Neuron (in vitro differentiated cells): ENCODE data around the gene GAB3.

ENCODE experiments used
- H2AFZ ChIP-seq: one replicate; pipeline ENCODE4 v1.6.1; 2013; ENCODE audit warnings: low read depth, mild to moderate bottlenecking, inconsistent platforms, low read length, moderate library complexity
- H3K27me3 ChIP-seq: one replicate; pipeline ENCODE4 v1.6.1; 2013; ENCODE audit warnings: low read length; ENCODE audit not compliant: insufficient read depth
- H3K36me3 ChIP-seq: one replicate; pipeline ENCODE4 v1.6.1; 2013; ENCODE audit warnings: low read length; ENCODE audit not compliant: insufficient read depth
- H3K4me1 ChIP-seq: one replicate; pipeline ENCODE4 v1.6.1; 2013; ENCODE audit warnings: low read length; ENCODE audit not compliant: insufficient read depth
- H3K4me3 ChIP-seq: 2 replicates; pipeline ENCODE4 v1.5.1; 2013; ENCODE audit warnings: mild to moderate bottlenecking, low read length, moderate library complexity
- H3K9me3 ChIP-seq: one replicate; pipeline ENCODE4 v1.6.1; 2013; ENCODE audit warnings: low read length

The GAB3 gene

GRCh38 chrX:154750301-154751202 lies at the start of gene GAB3:
TSS of gene GAB3 (minus strand) at chrX:154751077. CDS start at chrX:154751025, 52 bp downstream.
- H3K4me3 ChIP-seq: no peak within 1 kb of the TSS
- H3K4me1 ChIP-seq: no peaks in the 10 kb centered on the region
- H2AFZ ChIP-seq: no peak within 1 kb of the TSS
- H3K27me3 ChIP-seq: peaks cover 51% of the 10 kb centered on the region
- no peaks in the 10 kb centered on the region for H3K9me3 ChIP-seq
- no peaks in the 10 kb centered on the region for H3K36me3 ChIP-seq

GRCh38 chrX:154799556-154800348 lies 48.9 kb upstream of the GAB3 start:
- no peak overlapping the region for H3K4me3 ChIP-seq
- H3K36me3 ChIP-seq: no peaks in the 10 kb centered on the region
- no peak overlapping the region for H2AFZ ChIP-seq
- H3K4me1 ChIP-seq: peaks cover 11% of the 10 kb centered on the region
- H3K27me3 ChIP-seq: peaks cover 27% of the 10 kb centered on the region
- H3K9me3 ChIP-seq: no peaks in the 10 kb centered on the region

GRCh38 chrX:154797006-154797405 lies 46.1 kb upstream of the GAB3 start:
- H3K4me1 ChIP-seq: peaks cover 11% of the 10 kb centered on the region
- no peak overlapping the region for H3K4me3 ChIP-seq
- H3K36me3 ChIP-seq: no peaks in the 10 kb centered on the region
- H2AFZ ChIP-seq: no peak overlapping the region
- H3K9me3 ChIP-seq: no peaks in the 10 kb centered on the region
- H3K27me3 ChIP-seq: peaks cover 9% of the 10 kb centered on the region

GRCh38 chrX:154795016-154795415 lies 44.1 kb upstream of the GAB3 start:
- H3K4me3 ChIP-seq: no peak overlapping the region
- H3K27me3 ChIP-seq: peaks cover 7% of the 10 kb centered on the region
- no peaks in the 10 kb centered on the region for H3K9me3 ChIP-seq
- H3K36me3 ChIP-seq: no peaks in the 10 kb centered on the region
- H3K4me1 ChIP-seq: peaks cover 7% of the 10 kb centered on the region
- H2AFZ ChIP-seq: no peak overlapping the region

GRCh38 chrX:154793084-154793795 lies 42.4 kb upstream of the GAB3 start:
- H3K4me1 ChIP-seq: no peaks in the 10 kb centered on the region
- H3K36me3 ChIP-seq: no peaks in the 10 kb centered on the region
- no peak overlapping the region for H2AFZ ChIP-seq
- peaks cover 7% of the 10 kb centered on the region for H3K27me3 ChIP-seq
- no peak overlapping the region for H3K4me3 ChIP-seq
- no peaks in the 10 kb centered on the region for H3K9me3 ChIP-seq

GRCh38 chrX:154791939-154792338 lies 41.1 kb upstream of the GAB3 start:
- Histone ChIP-seq H3K4me1 (no peaks in the 10 kb centered on the region), H3K9me3 (no peaks in the 10 kb centered on the region), H2AFZ (no peak overlapping the region), H3K36me3 (no peaks in the 10 kb centered on the region), H3K4me3 (no peak overlapping the region), H3K27me3 (peaks cover 7% of the 10 kb centered on the region)

GRCh38 chrX:154791467-154791866 lies 40.6 kb upstream of the GAB3 start:
- H3K4me3 ChIP-seq: no peak overlapping the region
- no peaks in the 10 kb centered on the region for H3K4me1 ChIP-seq
- no peaks in the 10 kb centered on the region for H3K9me3 ChIP-seq
- no peaks in the 10 kb centered on the region for H3K36me3 ChIP-seq
- peaks cover 7% of the 10 kb centered on the region for H3K27me3 ChIP-seq
- no peak overlapping the region for H2AFZ ChIP-seq

- H2AFZ ChIP-seq: no peak overlapping the region
- H3K36me3 ChIP-seq: no peaks in the 10 kb centered on the region
- H3K4me1 ChIP-seq: no peaks in the 10 kb centered on the region
- no peak overlapping the region for H3K4me3 ChIP-seq
- H3K9me3 ChIP-seq: no peaks in the 10 kb centered on the region
- peaks cover 9% of the 10 kb centered on the region for H3K27me3 ChIP-seq
Observed at GRCh38 chrX:154785716-154786115, 34.8 kb upstream of the GAB3 start.

- Histone ChIP-seq H3K4me1 (no peaks in the 10 kb centered on the region), H3K9me3 (no peaks in the 10 kb centered on the region), H3K4me3 (no peak overlapping the region), H2AFZ (no peak overlapping the region), H3K27me3 (peaks cover 9% of the 10 kb centered on the region), H3K36me3 (no peaks in the 10 kb centered on the region)
Observed at GRCh38 chrX:154784149-154784995, 33.5 kb upstream of the GAB3 start.

GRCh38 chrX:154780968-154781367 lies 30.1 kb upstream of the GAB3 start:
- Histone ChIP-seq H3K36me3 (peaks cover 6% of the 10 kb centered on the region), H3K4me1 (no peaks in the 10 kb centered on the region), H3K9me3 (no peaks in the 10 kb centered on the region), H3K27me3 (peaks cover 9% of the 10 kb centered on the region), H3K4me3 (no peak overlapping the region), H2AFZ (no peak overlapping the region)

- no peak overlapping the region for H3K4me3 ChIP-seq
- peaks cover 22% of the 10 kb centered on the region for H3K36me3 ChIP-seq
- no peaks in the 10 kb centered on the region for H3K9me3 ChIP-seq
- H2AFZ ChIP-seq: no peak overlapping the region
- H3K4me1 ChIP-seq: no peaks in the 10 kb centered on the region
- H3K27me3 ChIP-seq: peaks cover 7% of the 10 kb centered on the region
Observed at GRCh38 chrX:154779261-154779660, 28.4 kb upstream of the GAB3 start.

GRCh38 chrX:154776753-154777152 lies 25.9 kb upstream of the GAB3 start:
- no peak overlapping the region for H2AFZ ChIP-seq
- H3K9me3 ChIP-seq: no peaks in the 10 kb centered on the region
- no peaks in the 10 kb centered on the region for H3K27me3 ChIP-seq
- peaks cover 37% of the 10 kb centered on the region for H3K36me3 ChIP-seq
- H3K4me1 ChIP-seq: no peaks in the 10 kb centered on the region
- no peak overlapping the region for H3K4me3 ChIP-seq
